Measurements from ENCODE around the gene KIF26B.

DNA sequence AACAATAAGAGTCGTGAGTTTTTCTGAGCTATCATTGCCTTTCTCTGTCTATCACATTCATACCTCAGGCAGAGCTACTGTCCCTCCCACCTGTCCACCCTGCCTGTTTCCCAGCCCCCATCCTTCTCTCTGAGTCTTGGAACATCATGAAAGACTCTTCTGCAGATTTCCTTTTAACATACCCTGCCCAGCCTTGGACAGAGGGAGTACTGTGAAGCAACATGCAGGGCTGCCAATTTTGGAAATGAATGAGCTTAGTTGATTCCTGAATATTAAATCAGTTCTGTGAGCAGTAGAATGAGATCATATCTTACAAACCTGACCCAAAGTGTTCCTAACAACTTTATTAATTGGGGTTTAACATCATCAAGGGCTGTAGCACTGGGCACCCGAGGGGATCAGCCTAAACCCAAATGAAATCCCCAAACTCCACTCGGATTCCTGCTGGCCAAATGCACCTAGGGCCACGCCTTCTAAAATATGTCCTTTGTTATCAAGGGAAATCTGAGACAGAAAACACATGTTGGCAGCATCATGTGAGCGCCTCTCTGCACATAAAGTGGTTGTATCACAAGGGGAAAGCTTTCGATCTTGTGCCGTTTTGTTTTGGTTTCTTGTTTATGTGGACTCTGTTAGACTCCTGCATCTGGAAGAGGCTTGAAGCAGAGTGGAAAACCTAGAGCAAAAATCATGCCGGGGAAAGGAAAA lies 357.6 kb downstream of the KIF26B start:
- no peak for TF ChIP-seq FOSB (CRISPR knock-in tag; IDR thresholded peaks at IDR 0.05)
- TF ChIP-seq, protein P1, sequence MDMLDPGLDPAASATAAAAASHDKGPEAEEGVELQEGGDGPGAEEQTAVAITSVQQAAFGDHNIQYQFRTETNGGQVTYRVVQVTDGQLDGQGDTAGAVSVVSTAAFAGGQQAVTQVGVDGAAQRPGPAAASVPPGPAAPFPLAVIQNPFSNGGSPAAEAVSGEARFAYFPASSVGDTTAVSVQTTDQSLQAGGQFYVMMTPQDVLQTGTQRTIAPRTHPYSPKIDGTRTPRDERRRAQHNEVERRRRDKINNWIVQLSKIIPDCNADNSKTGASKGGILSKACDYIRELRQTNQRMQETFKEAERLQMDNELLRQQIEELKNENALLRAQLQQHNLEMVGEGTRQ (IDR thresholded peaks at IDR 0.05), result no peak

All from A549 (cell line).